ENCODE measurements around the gene AK9. TPM values are rescaled to one million over a fixed set of nuclear protein-coding genes. Genes with fewer than 3 reads are reported as not detected.

Gene AK9
- total and polyA plus RNA-seq, 9 of the 15 experiments (the other 6 are each of a cell fraction or from before 2014, with no cell fraction given) = 0.59 to 1.9 (median 1.2) TPM

DNA sequence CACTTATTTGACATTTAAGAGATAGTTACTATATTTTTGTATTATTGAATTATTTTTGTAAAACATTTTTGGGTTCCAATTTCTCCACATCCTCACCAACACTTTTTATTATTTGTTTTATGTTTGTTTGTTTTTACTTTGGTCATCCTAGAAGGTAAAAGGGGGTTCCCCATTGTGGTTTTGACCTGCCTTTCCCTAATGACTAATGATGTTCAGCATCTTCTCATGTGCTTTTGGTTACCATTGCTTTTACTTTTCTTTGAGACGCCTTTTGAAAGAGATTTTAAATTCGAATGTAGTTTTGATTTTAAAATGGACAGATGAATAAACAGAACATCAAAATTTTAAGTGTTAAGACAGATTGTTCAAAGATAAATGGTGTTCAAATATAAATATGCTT is 46.9 kb downstream of the AK9 start (continued):
- TF ChIP-seq, protein P1, sequence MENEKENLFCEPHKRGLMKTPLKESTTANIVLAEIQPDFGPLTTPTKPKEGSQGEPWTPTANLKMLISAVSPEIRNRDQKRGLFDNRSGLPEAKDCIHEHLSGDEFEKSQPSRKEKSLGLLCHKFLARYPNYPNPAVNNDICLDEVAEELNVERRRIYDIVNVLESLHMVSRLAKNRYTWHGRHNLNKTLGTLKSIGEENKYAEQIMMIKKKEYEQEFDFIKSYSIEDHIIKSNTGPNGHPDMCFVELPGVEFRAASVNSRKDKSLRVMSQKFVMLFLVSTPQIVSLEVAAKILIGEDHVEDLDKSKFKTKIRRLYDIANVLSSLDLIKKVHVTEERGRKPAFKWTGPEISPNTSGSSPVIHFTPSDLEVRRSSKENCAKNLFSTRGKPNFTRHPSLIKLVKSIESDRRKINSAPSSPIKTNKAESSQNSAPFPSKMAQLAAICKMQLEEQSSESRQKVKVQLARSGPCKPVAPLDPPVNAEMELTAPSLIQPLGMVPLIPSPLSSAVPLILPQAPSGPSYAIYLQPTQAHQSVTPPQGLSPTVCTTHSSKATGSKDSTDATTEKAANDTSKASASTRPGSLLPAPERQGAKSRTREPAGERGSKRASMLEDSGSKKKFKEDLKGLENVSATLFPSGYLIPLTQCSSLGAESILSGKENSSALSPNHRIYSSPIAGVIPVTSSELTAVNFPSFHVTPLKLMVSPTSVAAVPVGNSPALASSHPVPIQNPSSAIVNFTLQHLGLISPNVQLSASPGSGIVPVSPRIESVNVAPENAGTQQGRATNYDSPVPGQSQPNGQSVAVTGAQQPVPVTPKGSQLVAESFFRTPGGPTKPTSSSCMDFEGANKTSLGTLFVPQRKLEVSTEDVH (IDR thresholded peaks at IDR 0.05; ENCODE audit: low read depth, partially characterized antibody) = no peak
- TF ChIP-seq, protein P2, sequence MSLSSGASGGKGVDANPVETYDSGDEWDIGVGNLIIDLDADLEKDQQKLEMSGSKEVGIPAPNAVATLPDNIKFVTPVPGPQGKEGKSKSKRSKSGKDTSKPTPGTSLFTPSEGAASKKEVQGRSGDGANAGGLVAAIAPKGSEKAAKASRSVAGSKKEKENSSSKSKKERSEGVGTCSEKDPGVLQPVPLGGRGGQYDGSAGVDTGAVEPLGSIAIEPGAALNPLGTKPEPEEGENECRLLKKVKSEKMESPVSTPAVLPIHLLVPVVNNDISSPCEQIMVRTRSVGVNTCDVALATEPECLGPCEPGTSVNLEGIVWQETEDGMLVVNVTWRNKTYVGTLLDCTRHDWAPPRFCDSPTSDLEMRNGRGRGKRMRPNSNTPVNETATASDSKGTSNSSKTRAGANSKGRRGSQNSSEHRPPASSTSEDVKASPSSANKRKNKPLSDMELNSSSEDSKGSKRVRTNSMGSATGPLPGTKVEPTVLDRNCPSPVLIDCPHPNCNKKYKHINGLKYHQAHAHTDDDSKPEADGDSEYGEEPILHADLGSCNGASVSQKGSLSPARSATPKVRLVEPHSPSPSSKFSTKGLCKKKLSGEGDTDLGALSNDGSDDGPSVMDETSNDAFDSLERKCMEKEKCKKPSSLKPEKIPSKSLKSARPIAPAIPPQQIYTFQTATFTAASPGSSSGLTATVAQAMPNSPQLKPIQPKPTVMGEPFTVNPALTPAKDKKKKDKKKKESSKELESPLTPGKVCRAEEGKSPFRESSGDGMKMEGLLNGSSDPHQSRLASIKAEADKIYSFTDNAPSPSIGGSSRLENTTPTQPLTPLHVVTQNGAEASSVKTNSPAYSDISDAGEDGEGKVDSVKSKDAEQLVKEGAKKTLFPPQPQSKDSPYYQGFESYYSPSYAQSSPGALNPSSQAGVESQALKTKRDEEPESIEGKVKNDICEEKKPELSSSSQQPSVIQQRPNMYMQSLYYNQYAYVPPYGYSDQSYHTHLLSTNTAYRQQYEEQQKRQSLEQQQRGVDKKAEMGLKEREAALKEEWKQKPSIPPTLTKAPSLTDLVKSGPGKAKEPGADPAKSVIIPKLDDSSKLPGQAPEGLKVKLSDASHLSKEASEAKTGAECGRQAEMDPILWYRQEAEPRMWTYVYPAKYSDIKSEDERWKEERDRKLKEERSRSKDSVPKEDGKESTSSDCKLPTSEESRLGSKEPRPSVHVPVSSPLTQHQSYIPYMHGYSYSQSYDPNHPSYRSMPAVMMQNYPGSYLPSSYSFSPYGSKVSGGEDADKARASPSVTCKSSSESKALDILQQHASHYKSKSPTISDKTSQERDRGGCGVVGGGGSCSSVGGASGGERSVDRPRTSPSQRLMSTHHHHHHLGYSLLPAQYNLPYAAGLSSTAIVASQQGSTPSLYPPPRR (CRISPR knock-in tag; IDR thresholded peaks at IDR 0.05; ENCODE audit: borderline replicate concordance) = no peak
- TF ChIP-seq ZNF133 (CRISPR knock-in tag; IDR thresholded peaks at IDR 0.05) = no peak
- no peak for TF ChIP-seq BRF1 (IDR thresholded peaks at IDR 0.05; ENCODE audit: borderline replicate concordance, extremely low read depth, insufficient read length)
- TF ChIP-seq, protein P3, sequence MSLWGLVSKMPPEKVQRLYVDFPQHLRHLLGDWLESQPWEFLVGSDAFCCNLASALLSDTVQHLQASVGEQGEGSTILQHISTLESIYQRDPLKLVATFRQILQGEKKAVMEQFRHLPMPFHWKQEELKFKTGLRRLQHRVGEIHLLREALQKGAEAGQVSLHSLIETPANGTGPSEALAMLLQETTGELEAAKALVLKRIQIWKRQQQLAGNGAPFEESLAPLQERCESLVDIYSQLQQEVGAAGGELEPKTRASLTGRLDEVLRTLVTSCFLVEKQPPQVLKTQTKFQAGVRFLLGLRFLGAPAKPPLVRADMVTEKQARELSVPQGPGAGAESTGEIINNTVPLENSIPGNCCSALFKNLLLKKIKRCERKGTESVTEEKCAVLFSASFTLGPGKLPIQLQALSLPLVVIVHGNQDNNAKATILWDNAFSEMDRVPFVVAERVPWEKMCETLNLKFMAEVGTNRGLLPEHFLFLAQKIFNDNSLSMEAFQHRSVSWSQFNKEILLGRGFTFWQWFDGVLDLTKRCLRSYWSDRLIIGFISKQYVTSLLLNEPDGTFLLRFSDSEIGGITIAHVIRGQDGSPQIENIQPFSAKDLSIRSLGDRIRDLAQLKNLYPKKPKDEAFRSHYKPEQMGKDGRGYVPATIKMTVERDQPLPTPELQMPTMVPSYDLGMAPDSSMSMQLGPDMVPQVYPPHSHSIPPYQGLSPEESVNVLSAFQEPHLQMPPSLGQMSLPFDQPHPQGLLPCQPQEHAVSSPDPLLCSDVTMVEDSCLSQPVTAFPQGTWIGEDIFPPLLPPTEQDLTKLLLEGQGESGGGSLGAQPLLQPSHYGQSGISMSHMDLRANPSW (CRISPR knock-in tag; IDR thresholded peaks at IDR 0.05) = no peak
- no peak for TF ChIP-seq ERF (CRISPR knock-in tag; IDR thresholded peaks at IDR 0.05)

Measured in K562 (cell line).